Right lobe of liver (tissue), 4 donors: ENCODE measurements around the gene ARFIP2.

Experiments used
- POLR2A ChIP-seq: fragments of 450-650 bp; IDR thresholded peaks from one replicate; pipeline ENCODE4 v1.6.1; 2017; ENCODE audit warnings: antibody characterized with exemption, mild to moderate bottlenecking
- TF ChIP-seq, protein P1 (sequence below), 4 donors: fragments of 200-600 bp in 3 of 4; fragments of 450-650 bp in 1 of 4; IDR thresholded peaks; one replicate each; pipeline versions ENCODE4 v1.5.1 to v1.8.0; 2016 to 2022; ENCODE audit warnings: antibody characterized with exemption in 4 of 4, mild to moderate bottlenecking in 2 of 4
- donor health status: DM: no; HTN: no; CAD: no.
- donor health status: DM: no; HTN: no; CAD: no.
- donor health status: DM: no; HTN: yes; CAD: no.

DNA sequence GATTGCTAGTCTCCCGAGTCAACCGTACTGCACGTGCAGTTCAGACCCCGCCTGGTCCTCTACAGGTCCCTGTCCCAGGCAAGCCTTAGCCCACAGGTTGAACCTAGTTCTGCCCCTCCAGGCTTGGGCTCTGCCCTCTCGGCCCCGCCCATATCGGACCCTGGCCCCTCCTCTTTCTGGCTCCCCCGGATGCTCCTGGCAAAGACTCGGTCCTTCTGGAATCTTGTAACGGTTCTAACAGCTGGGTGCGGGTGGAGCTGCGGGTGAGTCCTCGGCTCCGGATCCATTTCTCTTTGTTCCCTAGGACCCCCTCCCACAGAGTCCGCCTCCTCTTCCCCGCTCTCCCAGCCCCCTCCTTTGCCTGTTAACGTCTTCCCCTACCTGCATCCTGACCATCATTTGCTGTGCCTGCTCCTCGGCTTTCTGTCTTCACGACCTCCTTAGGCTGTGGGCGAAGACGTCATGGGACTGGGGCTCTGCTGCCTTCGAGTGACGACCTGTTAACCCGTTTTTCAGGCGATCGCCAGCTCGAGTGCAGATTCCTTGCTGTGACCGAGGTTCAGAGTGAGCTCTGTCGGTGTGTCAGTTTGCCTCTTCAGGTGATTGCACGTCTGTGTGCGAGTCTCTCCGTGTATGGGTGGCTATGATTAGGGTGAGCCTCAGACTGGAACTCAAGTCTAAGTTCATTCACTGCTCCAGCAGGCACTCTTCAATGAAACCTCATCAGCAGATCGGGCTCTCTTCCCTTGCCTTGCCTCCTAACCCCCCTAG is 16.1 kb upstream of the ARFIP2 start, which contains the start of gene DNHD1:
- TF ChIP-seq, protein P1, sequence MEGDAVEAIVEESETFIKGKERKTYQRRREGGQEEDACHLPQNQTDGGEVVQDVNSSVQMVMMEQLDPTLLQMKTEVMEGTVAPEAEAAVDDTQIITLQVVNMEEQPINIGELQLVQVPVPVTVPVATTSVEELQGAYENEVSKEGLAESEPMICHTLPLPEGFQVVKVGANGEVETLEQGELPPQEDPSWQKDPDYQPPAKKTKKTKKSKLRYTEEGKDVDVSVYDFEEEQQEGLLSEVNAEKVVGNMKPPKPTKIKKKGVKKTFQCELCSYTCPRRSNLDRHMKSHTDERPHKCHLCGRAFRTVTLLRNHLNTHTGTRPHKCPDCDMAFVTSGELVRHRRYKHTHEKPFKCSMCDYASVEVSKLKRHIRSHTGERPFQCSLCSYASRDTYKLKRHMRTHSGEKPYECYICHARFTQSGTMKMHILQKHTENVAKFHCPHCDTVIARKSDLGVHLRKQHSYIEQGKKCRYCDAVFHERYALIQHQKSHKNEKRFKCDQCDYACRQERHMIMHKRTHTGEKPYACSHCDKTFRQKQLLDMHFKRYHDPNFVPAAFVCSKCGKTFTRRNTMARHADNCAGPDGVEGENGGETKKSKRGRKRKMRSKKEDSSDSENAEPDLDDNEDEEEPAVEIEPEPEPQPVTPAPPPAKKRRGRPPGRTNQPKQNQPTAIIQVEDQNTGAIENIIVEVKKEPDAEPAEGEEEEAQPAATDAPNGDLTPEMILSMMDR (IDR thresholded peaks at IDR 0.05): no peak
- no peak for TF ChIP-seq POLR2A
